HG03460 (cell line): ENCODE data around the gene PAGE2.
"Not testable (repeated sequence)": the region's sequence is repeated elsewhere in the genome, so short reads cannot be mapped to it uniquely, and the experiment has no call there.

Experiments used
- ATAC-seq: cut with Tn5 transposase; IDR thresholded peaks from one replicate; pipeline ENCODE4 v1.9.1; 2021; ENCODE audit not compliant: unreplicated experiment

PAGE2 gene

DNA sequence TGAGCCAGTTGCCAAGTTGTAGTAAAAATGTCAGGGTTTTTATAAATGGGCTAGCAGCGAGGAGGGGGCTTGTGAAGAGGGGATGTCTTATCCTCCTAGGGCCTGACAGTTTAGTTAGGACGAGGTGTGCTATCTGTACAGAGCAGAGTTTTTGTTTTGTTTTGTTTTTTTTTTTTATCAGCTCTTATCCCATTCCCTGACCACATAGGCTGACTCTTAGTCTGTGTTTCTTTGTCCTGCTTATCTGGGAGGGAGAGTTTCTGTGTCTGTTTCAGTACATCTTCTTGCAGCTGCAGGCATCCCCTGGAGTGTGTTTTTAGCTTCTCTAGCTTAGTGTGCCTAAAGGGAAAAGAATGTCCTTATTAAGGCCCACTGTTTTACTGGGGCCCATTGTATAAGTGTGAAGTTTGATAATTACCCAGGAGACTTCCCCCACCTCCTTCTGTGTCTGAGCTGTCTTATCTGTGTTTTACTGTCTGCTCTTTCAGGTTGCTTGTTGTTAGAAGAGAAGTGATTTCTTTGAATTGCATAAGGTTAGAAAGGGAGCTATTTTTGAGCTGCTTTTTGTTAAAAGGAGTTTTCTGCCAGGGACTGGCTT lies 32.0 kb downstream of the PAGE2 start:
- no peak for ATAC-seq

DNA sequence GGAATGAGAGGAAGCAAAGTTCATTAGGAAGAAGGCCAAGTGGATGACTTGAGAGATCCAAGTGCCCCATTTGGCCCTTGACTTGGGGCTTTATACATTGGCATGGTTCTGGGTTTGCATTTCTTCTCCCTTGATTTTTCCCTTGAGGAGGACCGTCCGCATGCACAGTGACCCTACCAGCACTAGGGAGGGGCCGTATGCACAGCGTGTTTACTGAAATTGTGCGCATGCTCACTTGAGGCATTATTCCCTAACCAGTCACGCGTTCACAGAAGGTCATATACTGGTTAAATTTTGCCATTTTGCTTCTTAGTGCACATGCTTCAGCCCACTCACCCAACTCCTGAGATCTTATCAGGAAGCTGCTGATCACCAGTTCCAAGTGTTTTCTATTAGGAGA lies 35.1 kb downstream of the PAGE2 start:
- no peak for ATAC-seq

DNA sequence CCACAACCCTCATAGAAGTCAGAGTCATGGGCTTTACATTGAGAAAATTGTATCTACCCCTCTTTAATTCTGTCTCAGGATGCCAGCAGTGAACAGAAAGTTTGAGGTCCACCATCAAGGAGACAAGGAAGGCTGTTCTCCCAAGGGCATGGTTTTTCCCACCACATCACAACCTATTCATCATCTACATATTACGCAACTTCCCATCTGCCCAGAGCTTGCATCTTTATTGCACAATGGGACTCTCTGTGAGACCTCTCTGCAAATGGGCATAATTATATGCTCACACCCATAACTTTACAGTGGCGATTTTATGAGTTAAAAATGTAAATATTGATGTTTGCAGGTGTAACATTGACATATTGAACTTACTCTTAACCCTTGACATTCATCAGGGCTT lies 38.9 kb downstream of the PAGE2 start:
- ATAC-seq = no peak

DNA sequence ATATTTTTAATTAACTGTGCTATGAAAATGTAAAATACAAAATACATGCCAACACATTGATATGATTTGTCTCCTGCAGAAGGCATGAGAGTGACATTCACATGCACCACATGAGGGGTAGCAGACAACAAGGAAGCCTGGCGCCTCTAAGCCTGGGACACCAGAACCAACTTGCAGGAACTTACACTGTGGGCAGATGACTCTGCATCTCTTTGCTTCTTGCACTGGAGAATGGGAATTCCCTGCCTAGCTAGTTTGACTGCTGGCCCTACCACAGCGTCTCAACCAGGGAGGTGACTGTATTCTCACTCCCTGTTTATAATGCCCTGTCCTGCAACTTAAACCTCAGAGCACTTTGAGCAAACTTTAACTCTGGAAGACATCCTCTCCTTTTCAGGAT lies 40.5 kb downstream of the PAGE2 start:
- no peak for ATAC-seq

DNA sequence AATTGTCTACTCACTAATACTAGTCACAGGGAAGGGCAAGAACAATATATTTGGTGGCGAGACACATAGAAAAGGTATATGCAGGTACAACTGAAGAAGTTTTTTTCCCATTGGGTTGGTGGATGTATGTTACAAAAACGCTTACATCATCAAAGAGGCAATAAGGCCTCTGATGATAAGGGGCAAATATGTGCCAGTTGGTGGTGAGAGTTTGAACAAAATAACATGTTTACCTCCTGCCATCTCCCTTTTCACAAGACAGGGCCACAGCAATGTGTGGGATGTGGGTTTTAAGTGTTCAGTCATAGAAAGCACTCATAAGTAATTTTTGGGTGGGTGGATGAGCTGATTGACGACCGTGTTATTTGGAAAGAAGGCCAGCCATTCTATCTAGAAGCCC lies 41.7 kb downstream of the PAGE2 start:
- ATAC-seq = no peak

DNA sequence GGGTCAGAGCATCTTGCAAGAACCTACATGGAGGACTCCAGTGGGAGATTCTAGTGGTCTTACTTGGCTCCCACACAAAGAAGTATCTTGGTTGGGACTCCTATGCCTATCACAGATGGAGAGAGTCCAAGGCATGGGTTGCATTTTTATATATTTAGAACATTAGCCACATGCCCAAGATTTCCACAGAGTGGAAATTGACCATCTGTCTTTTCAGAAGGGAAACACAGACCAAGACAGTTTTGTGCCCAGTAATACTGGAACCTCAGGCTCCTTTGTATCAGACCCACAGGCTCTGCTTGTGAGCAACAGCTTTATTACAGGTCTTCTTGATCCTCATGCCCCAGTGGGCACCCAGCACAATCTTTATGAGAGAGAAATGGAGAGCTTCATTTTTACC lies 43.6 kb downstream of the PAGE2 start:
- no peak for ATAC-seq

DNA sequence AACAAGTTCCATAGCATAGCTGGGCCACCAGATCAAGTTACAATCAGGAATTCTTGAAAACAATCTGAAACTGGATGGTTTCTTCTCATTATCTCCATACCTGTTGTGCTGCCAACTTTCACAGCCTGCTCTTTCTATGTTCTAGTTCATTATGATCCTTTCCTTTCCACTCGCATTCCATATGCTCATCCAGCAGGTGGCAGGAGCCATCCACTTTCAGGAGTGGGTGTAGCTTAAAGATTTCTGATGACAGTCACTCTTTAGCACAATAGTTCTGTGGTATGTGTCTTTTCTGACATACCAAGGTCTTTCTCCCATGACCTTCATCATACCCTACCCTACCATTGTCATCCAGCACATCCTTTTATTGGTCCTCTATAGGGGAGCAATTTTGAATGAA lies 46.4 kb downstream of the PAGE2 start:
- ATAC-seq = no peak

DNA sequence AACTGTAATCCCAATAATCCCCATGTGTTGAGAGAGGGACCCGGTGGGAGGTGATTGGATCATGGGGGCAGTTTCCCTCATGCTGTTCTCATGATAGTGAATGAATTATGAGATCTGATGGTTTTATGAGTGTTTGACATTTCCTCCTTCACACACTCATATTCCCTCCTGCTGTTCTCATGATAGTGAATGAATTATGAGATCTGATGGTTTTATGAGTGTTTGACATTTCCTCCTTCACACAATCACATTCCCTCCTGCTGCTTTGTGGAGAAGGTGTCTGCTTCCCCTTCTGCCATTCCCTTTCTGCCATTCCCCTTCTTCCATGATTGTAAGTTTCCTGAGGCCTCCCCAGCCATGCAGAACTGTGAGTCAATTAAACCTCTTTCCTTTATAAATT lies 52.0 kb downstream of the PAGE2 start:
- not testable (repeated sequence) for ATAC-seq
